ENCODE data around the gene ATP6AP2. TPM values are rescaled to one million over a fixed set of nuclear protein-coding genes. Genes with fewer than 3 reads are reported as not detected.

The ATP6AP2 gene
- total and polyA plus RNA-seq, 9 of the 15 experiments (the other 6 are each of a cell fraction or from before 2014, with no cell fraction given), result 23.3 to 131 (median 41.9) TPM

DNA sequence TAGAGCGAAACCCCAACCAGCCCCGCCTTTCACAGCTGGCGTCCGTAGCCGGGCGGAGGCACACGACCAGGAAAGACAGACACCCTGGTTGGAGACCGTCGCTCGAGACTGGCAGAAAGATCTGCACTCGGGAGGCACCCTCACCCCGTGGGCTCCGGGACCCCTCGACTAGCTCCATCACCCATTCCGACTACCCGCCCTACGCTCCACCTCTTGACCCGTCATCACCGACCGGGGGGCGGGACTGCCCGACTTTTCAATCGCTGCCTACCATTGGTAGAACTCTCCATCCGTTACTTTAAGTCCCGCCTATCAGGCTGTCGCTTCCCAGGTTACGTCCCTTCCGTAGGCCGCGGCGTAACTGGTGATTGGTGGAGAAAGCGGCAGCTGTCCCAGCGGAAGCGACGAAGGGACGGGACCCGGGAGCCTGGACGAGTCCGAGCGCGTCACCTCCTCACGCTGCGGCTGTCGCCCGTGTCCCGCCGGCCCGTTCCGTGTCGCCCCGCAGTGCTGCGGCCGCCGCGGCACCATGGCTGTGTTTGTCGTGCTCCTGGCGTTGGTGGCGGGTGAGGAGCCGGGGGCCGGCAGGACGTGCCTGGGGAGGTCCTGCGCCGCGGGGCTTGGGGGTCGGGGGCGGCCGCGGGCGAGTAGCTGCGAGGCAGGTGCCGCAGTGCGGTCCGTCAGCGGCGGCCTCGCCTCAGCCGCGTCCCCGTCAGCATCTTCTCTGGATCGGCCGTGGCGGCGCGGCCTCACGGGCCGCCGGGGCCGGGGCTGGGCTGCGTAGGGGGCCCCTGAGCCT lies at the start of gene ATP6AP2 (continued):
- TF ChIP-seq, protein P1, sequence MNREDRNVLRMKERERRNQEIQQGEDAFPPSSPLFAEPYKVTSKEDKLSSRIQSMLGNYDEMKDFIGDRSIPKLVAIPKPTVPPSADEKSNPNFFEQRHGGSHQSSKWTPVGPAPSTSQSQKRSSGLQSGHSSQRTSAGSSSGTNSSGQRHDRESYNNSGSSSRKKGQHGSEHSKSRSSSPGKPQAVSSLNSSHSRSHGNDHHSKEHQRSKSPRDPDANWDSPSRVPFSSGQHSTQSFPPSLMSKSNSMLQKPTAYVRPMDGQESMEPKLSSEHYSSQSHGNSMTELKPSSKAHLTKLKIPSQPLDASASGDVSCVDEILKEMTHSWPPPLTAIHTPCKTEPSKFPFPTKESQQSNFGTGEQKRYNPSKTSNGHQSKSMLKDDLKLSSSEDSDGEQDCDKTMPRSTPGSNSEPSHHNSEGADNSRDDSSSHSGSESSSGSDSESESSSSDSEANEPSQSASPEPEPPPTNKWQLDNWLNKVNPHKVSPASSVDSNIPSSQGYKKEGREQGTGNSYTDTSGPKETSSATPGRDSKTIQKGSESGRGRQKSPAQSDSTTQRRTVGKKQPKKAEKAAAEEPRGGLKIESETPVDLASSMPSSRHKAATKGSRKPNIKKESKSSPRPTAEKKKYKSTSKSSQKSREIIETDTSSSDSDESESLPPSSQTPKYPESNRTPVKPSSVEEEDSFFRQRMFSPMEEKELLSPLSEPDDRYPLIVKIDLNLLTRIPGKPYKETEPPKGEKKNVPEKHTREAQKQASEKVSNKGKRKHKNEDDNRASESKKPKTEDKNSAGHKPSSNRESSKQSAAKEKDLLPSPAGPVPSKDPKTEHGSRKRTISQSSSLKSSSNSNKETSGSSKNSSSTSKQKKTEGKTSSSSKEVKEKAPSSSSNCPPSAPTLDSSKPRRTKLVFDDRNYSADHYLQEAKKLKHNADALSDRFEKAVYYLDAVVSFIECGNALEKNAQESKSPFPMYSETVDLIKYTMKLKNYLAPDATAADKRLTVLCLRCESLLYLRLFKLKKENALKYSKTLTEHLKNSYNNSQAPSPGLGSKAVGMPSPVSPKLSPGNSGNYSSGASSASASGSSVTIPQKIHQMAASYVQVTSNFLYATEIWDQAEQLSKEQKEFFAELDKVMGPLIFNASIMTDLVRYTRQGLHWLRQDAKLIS (CRISPR knock-in tag; IDR thresholded peaks at IDR 0.05), result 0 out of 2 replicates have a peak, but pooled peaks have one; percentile 34
- TF ChIP-seq CREB3 (tag; conservative IDR thresholded peaks at IDR 0.05; ENCODE audit: low read depth), result no peak
- TF ChIP-seq ELF4 (CRISPR knock-in tag; IDR thresholded peaks at IDR 0.05), result no peak
- TF ChIP-seq ID3 (CRISPR knock-in tag; IDR thresholded peaks at IDR 0.05), result no peak
- no peak for TF ChIP-seq ID3 (tag; IDR thresholded peaks at IDR 0.05)
- TF ChIP-seq CHCHD3 (CRISPR knock-in tag; IDR thresholded peaks at IDR 0.05), result no peak
- no peak for TF ChIP-seq MTA2 (IDR thresholded peaks at IDR 0.05; ENCODE audit: low read depth)
- no peak for TF ChIP-seq ZNF551 (CRISPR knock-in tag; IDR thresholded peaks at IDR 0.05)
- no peak for TF ChIP-seq ZKSCAN1 (IDR thresholded peaks at IDR 0.05; ENCODE audit: low read depth, low read length)
- no peak for TF ChIP-seq ZNF707 (CRISPR knock-in tag; conservative IDR thresholded peaks at IDR 0.05)
- TF ChIP-seq SP2 (IDR thresholded peaks at IDR 0.05; ENCODE audit: extremely low read depth, low read depth, low read length, poor library complexity, severe bottlenecking), result peak; percentile 67
- TF ChIP-seq NR1H2 (CRISPR knock-in tag; IDR thresholded peaks at IDR 0.05), result no peak
- peak; percentile 99 for TF ChIP-seq PKNOX1 (IDR thresholded peaks at IDR 0.05)
- no peak for TF ChIP-seq CBX8 (IDR thresholded peaks at IDR 0.05; ENCODE audit: borderline replicate concordance, extremely low read depth, low read depth, low read length, poor library complexity, severe bottlenecking)
- TF ChIP-seq SREBF1 (IDR thresholded peaks at IDR 0.05; ENCODE audit: borderline replicate concordance, low read depth, low read length), result 0 out of 2 replicates have a peak, but pooled peaks have one; percentile 40
- no peak for TF ChIP-seq RNF219 (CRISPR knock-in tag; IDR thresholded peaks at IDR 0.05)
- TF ChIP-seq ETV6 (IDR thresholded peaks at IDR 0.05; ENCODE audit: borderline replicate concordance in 1 of 2, low read depth in 2 of 2, low read length in 1 of 2), result no peak
- TF ChIP-seq ETV6 (CRISPR knock-in tag; IDR thresholded peaks at IDR 0.05; ENCODE audit: borderline replicate concordance), result no peak
